Measurements from ENCODE around the gene PLB1.

PLB1 gene

DNA sequence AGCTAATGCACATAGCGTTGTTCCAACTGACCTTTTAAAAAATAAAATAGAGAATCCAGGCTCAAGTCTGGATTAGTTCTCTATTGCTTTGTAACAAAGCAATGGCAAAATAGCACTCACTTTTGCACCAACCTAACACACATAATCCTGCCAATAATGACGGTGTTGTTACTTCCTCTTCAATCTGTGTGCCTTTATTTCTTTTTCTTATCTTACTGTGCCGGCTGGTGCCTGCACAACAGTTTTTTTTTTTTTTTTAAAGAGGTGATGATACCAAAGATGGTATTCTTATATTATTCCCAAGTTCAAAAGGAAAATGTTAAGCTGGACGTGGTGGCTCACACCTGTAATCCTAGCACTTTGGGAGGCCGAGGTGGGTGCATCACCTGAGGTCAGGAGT, 3.4 kb downstream of the PLB1 start:
- no peak for DNase-seq (ENCODE audit: low spot score)

DNA sequence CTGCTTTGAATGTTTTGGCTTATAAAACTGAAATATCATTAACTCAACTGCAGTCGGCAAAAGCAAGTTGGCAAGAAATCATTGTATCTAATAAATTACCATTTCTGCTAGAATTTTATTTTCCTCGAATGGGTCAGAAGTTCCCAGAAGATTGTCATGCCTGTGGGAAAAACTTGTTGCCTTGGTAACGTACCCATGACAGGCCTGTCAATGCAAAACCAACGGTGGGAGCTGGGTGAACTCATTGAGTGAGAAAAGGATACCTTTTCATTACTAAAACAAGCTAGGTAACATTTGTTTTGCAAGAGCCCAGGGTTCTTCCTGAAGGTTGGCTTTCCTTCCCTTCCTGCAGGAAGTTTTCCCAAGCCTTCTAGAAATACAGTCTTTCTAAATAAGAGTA, 9.5 kb downstream of the PLB1 start:
- DNase-seq (ENCODE audit: low spot score) = no peak

DNA sequence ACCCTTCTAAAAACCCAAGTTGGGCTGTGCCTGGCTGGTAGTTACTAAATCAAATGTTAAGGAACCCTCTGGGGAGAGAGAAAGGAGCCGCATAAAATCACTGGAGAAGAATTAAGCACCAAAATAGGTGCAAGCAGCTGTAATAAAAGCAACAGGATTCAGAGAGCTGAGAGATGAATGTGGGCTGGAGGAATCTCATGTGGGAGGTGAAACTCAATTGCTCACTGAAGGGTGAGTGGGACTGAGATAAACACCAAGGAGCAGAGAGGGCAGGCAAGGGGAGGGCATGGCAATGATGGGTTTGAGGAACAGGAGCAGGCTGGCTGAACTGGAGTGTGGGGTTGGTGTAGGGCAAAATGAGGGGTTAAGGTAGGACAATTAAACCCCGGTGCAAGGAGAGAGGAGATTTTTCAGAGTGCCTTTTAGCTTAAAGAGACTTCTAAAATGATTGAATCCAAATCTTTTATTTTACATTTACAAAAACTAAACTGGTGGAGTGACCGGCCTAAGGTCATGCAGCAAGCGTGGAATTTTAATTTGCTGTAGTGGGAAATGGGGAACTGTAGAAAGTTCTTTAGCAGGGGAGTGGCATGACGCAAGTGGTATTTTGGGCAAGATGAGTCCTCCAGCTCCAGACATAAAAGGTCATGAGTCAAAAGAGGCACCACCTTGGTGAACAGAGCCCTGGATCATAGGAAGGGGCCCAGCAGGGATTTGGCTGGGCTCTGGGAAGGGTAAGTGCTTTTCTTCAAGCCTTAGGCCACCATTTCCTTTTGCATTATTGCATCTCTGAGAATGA, 10.5 kb downstream of the PLB1 start:
- DNase-seq (ENCODE audit: low spot score) = no peak

DNA sequence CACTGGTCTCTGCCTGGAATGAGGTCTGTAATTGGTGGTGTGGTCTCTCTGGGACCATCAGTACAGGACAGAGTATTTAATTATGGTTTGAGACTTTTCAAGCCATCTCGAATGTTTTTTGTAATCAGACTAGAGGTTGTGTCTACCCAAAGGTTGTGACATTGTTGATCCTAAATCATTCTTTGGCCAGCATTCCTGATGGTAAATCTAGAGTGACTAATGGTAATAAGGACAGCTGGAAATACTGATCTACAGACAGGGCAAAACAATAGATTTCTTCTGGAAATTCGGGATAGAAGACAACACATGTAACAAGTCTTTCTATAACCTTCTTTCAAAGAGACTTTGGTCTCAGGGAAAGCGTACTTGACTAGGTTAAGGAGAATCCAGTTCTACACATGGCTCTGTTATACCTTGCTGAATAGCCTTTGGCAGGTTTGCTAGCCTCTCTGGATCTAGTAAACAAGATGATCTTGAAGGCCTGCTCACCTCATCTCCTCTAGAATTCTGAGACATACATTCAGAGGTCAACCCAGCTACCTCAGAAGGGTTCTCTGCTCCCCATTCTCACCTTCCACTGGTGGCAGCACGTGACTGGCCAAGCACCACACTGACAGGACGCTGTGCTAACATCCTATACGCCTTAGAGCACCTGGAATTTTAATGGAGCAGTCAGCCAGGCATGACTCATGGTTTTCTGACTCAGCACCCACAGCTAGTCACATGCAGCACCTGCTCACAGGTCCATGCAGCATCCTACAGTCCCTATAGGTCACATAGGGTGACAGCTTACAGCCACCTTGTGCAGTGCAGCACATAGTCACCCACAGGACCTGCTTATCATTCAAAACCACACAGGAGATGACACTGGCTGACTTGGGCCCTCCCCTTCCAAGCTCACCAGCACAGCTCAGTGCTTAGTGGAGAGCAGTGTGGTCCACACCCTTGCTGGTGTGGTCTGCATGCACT, 12.2 kb downstream of the PLB1 start:
- DNase-seq (ENCODE audit: low spot score) = no peak

DNA sequence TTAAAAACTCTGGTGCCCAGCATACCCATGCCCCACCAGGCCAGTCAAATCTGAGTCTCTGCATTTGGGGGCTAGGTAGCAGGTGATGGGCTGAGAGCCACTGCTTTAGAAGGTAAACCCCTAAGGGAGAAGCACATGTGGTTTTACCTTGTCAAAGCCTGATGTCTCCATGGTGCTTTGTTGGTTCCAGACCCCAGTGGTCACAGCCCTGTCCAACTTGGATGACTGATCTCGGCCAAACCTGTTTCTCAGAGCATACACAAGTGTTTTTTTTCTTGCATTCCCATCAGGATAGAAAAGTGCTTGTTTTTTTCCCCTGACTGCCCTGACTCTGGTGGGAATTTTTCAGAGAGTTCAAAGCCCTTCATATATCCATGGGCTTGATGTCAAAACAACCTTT, 13.5 kb downstream of the PLB1 start:
- DNase-seq (ENCODE audit: low spot score) = no peak

DNA sequence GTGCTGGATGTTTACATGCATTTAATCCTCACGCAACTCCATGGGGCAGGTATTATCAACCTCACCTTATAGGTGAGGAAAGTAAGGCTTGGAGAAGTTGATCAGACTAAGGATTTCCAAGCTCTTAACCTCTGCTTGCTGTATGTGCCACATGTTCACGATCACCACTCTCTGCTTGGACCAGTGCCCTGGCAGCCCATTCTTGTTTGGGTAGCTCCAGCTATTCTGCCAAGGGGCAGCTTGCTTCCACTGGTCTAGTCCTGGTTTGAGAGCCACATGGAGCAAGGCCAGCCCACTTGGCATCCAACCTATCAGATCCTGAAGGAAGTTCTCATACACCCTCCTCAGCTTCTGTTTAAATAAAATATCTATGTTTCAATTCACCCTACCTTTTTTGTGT, 14.3 kb downstream of the PLB1 start:
- no peak for DNase-seq (ENCODE audit: low spot score)

DNA sequence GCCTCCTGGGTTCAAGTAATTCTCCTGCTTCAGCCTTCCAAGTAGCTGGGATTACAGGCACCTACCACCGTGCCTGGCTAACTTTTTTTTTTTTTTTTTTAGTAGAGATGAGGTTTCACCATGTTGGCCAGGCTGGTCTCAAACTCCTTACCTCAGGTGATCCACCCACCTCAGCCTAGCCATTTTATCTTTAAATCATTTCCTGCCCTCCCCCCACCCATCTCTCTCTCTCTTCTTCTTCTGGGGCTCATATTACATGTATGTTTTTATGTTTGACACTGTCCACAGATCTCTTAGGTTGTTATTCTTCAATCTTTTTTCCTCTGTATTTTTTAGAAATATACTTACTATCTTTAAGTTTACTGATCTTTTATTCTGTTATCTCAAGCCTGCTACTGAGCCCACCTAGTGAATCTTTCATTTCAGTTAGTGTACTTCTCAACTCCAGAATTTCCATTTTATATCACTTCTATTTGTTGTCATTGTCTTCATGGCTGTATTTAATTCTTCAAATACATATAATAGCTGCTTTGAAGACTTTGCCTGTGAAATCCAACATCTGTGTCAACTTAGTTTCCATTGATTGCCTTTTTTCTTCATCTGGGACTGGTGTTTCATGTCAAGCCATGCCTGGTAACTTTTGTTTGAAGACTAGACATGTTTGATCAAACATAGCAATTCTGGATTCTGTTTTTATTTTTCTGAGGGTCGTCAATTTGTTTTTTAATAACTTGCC, 16.2 kb downstream of the PLB1 start:
- no peak for DNase-seq (ENCODE audit: low spot score)

DNA sequence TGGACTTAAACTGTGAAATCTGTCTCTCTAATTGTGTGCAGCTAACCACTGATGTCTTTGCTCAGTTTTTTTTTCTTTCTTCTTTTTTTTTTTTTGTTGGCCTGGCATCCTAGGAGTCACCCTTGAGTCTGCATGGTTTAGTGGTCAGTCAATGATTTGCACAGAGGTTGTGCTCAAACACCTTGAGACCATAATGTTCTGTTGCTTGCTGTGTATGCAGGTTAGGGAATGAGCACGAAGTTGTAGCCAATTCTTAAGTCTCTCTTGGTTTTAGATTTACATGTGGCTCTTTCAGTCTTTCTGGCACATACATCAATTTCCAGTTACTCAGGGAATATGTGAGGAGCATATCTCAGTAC, 16.7 kb downstream of the PLB1 start:
- DNase-seq (ENCODE audit: low spot score) = no peak

DNA sequence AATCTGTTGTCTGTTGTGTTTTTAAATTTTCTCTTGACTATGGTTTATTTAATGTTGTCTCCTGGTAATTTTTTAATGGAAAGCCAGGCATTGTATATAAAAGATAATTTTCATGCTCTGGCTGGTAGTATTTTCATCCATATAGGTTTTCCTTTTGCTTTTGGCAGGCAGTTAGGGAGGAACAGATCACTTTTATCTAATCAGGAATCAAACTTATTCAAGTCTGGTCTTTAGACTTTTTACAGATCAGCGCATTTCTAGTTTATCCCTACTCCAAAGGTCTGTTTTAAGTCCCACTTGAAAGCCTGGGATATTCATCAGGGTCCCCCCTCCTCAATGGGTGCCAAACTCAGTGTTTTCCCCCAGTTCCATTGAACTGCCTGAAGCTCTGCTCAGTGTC, 17.2 kb downstream of the PLB1 start:
- no peak for DNase-seq (ENCODE audit: low spot score)

DNA sequence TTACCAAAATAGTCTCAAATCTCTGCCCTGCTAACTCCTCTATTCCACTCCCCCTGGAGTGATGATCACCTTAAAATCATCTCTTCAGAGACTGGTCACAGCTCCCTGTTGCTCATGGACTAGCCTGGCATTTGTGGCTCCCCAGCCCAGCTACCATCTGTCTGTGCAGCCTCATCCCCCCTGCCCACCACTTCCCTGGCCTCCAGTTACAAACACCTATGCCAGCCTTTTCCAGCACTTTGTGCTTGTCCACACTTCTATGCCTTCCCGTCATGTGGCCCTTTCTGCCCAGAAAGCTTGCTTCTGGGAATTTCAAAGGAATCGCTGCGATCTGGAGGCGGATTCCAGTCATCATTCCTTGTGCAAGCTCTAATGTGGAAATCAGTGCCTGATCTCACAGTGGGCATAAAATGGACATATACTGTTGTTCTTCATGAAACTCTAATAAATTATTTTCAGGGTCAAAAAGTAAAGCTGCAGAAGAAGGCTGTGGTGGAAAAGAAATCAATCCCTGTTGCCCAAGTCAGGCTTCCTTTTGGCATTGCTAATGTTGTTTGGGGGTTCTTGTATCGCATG, 19.4 kb downstream of the PLB1 start:
- DNase-seq (ENCODE audit: low spot score) = no peak

DNA sequence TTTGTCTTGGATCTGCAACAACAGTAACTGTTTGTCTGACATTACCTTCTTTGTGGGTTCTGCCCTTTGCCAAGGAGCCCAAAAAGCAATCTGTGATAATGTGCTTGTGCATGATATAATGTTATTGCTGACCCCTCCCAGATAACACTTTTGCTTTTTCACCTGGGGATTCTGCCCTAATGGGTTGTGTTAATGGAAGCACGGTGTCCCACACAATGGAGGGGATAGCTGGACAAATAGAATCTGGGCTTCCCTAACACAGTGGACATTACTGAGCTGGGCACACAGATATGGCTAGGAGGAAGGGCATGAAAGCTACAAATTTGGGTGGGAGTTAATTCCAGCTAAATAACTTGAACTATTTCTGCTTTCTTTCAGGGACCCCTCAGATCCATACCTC, 20.6 kb downstream of the PLB1 start:
- DNase-seq (ENCODE audit: low spot score) = no peak

DNA sequence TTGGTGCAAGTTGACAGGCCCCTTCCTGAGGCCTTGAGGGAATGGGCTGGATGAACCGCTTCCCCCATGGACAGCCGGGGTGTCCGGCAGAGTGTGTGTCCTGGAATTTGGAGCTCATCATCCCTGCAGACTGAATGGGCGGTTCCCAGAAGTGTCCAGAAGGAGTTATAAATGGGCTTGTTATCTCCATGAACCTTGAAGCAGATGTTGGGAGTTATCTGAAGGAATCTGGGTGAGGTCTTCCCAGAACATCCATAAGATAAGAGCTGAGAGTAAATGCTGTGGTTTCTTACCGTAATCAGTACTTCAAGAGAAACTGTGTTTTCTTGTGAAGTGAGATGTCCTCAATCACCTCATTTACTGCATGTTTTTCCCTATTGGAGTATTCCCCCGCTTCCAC, 21.1 kb downstream of the PLB1 start:
- no peak for DNase-seq (ENCODE audit: low spot score)

DNA sequence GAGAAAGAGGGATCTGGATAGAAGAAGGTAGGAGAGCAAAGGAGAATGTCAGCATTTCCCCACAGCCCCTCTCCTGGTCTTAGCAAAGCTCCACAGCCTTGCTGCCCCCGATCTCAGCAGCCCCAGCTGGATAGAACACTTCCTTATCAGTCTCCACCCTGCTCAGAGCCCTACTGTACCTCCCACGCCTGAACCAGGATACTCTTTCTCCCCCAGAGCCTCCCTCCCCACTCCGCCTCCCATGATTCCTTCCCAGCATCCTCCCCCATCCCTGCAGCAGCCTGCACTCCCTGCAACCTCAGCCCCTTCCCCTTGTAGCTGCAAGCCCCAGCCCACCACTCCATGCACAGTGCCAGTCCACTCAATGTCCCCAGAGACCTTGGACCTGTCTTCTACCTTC, 25.8 kb downstream of the PLB1 start:
- no peak for DNase-seq (ENCODE audit: low spot score)

DNA sequence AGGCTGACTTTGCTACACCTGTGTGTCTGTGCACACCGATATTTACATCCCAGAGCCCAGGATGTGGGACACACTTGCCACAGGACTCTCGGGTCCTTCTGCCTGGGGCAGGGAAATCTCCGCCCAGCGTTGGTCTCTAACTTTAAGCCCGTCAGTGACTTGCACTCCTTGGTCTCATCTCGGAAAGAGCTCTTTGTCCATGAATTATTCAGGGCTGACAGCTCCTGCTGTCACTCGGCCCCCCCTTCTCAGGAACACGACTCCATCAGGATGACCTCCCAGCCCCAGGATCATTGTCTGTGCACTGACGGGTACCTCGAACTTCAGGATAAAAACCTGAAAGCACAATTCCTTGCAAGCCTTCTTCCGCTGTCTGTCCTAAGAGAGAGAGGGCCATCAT, 26.6 kb downstream of the PLB1 start:
- no peak for DNase-seq (ENCODE audit: low spot score)

DNA sequence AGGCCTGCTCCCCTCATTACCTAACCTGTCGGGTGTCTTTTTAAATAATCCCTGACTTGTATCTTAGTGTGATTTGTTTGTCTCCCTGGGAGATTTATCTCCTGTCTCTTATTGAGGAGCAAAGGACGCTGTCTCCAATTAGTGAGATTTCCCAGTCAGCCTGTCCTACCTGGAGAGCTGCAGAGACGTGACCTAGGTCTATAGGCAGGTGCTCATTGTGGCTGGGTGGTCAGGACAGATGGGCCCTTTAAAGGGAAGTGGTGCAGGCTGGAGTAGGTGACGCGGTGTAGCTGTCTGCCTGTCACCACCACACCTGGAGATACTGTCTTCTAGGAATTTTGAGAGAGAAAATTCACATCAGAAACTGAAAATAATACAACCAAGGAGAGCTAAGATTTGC, 28.0 kb downstream of the PLB1 start:
- DNase-seq (ENCODE audit: low spot score) = no peak

DNA sequence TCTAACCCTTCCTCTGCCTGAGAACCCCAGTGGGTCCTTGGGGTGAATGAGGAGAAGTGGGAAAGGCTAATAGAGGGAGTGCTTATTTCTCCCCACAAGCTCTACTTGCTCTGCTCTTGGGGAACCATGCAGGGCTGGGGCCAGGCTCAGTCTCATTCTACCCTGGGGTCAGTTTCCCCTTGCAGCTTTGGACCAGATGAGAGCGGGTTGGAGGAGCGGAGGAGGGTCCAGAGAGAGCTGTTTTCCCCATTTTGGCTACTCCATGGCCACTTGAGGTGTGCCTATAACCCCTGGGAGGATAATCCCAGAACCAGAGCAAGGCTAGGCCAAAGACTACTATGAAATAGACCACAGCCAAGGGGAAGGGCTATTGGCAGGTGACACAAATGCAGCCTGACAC, 29.6 kb downstream of the PLB1 start:
- DNase-seq (ENCODE audit: low spot score) = no peak

DNA sequence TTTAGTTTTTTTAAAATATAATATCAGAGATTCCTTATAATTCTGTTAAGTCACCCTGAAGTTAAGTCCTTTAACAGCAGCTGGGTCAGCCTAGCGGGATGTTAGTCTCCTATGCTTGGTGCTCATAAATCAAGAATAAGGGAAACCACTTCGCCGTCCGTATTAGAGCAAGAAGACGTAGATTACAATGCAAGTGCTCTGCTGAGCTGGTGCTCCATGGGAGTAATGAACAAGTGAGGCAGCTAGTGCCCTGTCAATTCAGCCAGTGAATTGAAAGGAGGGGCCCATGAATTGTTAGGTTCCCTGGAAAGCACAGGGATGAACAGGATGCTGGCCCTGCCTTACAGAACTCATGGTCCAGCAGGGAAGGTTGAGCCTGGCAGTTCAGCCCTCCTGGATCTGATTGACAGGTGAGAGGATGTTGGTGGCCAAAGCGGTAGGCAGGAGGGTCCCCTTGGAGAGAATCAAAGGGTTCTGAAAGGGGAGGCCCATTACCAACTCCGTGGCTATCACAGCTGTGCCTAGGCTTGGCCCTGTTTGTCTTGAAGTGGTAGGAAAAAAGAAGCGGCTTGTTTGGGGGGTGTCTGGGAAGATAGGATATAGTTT, 30.8 kb downstream of the PLB1 start:
- no peak for DNase-seq (ENCODE audit: low spot score)

DNA sequence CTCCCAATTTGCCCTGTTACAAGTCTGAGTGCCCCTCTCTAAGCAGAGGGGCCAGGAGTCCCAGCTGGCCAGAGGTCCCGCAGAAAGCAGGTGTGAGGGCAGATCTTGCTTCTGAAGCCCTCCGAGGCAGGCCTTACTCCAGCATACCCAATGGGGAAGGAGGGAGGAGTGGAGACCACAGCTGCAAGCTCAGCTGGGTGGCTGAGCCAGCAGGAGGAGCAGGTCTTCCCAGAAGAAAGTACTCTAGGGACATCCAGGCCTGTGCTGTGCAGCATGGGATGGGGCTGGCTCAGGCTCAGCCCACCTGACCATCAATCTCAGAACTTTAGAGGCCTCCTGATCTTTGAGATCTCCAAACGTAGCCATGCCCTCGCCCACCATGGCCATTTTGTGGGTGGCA, 31.3 kb downstream of the PLB1 start:
- no peak for DNase-seq (ENCODE audit: low spot score)

DNA sequence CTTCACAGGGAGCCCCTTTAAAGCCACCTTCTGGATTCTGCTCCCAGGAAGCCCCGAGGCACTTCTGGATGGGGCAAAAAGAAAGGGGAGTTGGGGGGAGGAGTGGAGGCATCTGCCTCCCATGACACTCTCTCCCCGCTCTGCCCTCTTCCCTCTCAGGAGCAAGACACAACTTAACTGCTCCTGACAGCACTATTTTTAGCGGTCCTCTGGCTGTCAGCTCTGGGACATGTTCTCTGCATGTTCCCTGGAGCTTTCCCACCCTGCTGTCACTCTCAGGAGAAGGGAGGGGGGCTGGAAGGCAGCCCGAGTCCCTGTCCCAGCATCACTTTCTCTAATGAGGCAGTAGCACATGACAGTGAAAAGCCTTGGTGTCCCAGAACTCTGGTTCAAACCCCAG, 32.3 kb downstream of the PLB1 start:
- no peak for DNase-seq (ENCODE audit: low spot score)

DNA sequence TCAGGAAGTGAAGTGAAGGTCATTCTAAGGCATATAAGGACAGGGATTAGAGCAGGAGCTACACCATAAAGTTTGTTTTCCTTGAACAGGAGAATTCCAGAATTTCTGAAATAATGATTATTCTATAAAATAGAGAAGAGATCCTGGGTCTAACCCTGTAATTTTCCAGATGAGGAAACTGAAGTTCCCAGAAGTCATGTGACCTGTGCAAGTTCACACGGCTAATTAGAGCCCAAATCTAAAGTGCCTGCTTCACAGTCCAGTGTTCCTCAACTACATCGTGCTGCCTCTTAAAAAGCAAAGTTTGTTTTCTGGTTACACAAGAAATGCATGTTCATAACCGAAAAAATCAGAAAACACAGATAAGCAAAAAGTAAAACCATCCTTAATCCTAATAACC, 34.9 kb downstream of the PLB1 start:
- DNase-seq (ENCODE audit: low spot score) = no peak

DNA sequence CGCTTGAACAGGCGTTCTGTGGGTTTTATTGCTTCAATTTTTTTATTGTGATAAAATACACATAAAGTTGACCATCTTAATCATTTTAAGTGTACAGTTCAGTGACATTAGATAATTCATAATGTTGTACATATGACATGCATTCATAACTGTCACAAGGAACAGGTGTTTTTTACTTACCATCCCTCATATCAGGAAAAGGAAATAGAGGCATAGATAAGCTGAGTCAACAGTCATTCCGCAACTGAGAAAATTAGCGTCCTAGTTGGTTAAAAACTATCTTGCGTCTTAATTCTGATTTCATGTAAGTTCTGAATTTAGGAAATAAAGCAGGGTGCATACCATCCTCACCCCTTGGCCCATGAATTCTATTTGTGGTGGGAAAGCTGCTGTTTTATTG, 36.5 kb downstream of the PLB1 start:
- DNase-seq (ENCODE audit: low spot score) = no peak

All from AG08395 (cell line).